ENCODE data around the gene KRTAP12-2. TPM values are rescaled to one million over a fixed set of nuclear protein-coding genes. Genes with fewer than 3 reads are reported as not detected.

Gene KRTAP12-2
- total RNA-seq, 2 donors from 2014 or later: not detected

DNA sequence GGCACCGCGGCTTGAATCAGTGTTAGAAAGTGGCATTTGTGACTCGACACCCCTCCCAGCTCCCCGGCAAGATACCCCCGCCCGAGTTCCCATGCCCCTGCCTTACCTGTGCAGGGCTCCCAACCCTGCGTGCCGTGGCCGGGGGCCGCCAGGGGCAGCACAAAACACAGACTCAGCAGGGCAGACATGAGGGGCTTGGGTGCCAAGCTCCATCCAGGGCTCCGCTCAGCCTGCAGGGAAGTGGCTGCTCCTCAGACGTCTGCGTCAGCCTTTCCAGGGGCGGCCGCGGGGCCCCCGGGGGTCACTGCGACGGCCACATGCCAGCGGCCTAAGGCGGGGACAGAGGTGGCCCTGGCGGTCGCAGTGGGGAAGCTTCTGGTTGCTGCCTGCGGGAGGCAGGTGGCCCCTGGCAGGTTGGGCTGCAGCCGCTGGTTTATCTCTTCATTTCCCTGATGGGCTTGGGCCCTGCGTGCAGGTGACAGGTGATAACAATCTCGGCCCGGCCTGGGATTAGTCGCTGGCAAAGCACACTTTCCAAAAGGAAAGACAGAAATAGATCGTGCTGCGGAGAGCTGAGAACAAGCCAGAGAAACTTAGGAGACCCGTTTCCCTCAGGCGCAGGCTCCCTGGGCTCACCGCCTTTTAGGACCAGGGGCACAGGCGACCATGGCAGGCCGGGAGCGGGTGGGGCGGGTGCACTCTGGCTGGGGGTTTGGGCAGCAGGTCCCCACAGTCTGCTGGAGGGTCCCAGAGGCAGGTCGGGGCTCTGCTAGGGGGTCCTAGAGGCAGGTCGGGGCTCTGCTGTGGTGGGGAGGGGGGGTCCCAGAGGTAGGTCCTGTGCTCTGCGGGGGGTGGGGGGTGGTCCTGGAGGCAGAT lies 44.8 kb upstream of the KRTAP12-2 start, which contains the start of gene TSPEAR:
TSS of gene TSPEAR (minus strand) at position 246 of the 876 bp plus-strand sequence. CDS start at position 188, 58 bp downstream.
- TF ChIP-seq, protein P1, sequence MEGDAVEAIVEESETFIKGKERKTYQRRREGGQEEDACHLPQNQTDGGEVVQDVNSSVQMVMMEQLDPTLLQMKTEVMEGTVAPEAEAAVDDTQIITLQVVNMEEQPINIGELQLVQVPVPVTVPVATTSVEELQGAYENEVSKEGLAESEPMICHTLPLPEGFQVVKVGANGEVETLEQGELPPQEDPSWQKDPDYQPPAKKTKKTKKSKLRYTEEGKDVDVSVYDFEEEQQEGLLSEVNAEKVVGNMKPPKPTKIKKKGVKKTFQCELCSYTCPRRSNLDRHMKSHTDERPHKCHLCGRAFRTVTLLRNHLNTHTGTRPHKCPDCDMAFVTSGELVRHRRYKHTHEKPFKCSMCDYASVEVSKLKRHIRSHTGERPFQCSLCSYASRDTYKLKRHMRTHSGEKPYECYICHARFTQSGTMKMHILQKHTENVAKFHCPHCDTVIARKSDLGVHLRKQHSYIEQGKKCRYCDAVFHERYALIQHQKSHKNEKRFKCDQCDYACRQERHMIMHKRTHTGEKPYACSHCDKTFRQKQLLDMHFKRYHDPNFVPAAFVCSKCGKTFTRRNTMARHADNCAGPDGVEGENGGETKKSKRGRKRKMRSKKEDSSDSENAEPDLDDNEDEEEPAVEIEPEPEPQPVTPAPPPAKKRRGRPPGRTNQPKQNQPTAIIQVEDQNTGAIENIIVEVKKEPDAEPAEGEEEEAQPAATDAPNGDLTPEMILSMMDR (IDR thresholded peaks at IDR 0.05): no peak
- Histone ChIP-seq H3K27ac (no peak within 1 kb of the TSS), H3K4me1 (ENCODE audit: control insufficient read depth in 1 of 2, low read depth in 2 of 2) (no peaks in the 10 kb centered on the region), H3K36me3 (no peaks in the 10 kb centered on the region), H3K27me3 (replicated peaks; ENCODE audit: insufficient read depth) (peaks cover 4% of the 10 kb centered on the region), H3K4me3 (no peak within 1 kb of the TSS), H3K9me3 (no peaks in the 10 kb centered on the region)
- DNase-seq (ENCODE audit: low spot score): no peak
- no peak for ATAC-seq (ENCODE audit: insufficient number of reproducible peaks, low FRiP score, low read depth)

DNA sequence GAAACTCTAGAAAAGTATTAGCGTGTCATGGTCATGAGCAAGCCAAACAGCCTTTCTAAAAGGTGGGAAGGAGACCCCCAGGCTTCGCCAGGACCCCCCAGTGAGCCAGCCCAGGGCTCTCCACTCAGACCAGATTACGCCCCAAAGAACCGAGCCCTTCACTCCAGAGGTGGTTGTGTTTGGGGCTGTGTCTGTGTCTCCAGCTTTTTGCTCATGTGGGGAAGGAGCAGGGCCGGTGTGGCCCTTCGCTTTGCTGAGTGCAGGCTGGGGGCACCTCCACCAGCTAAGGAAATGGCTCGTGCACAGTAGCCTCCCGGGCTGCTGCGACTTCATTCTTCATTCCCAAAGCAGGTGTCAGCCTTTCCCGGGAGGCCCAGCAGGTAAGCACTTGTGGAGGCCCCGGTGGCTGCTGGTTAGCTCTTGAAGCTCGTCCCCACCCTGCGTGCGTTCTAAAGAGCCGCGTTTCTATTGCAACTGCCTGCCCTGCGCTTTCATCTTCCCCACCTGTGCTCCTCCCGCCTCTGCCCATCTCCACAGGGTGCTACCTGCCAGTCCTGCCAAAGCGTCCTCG lies 44.1 kb upstream of the KRTAP12-2 start:
- Histone ChIP-seq H3K27me3 (replicated peaks; ENCODE audit: insufficient read depth) (peaks cover 10% of the 10 kb centered on the region), H3K4me3 (no peak overlapping the region), H3K36me3 (no peaks in the 10 kb centered on the region), H3K27ac (no peak overlapping the region), H3K4me1 (ENCODE audit: control insufficient read depth in 1 of 2, low read depth in 2 of 2) (no peaks in the 10 kb centered on the region), H3K9me3 (no peaks in the 10 kb centered on the region)
- ATAC-seq (ENCODE audit: insufficient number of reproducible peaks, low FRiP score, low read depth) (no peak), DNase-seq (ENCODE audit: low spot score) (no peak)
- TF ChIP-seq, protein P1 (IDR thresholded peaks at IDR 0.05): no peak

DNA sequence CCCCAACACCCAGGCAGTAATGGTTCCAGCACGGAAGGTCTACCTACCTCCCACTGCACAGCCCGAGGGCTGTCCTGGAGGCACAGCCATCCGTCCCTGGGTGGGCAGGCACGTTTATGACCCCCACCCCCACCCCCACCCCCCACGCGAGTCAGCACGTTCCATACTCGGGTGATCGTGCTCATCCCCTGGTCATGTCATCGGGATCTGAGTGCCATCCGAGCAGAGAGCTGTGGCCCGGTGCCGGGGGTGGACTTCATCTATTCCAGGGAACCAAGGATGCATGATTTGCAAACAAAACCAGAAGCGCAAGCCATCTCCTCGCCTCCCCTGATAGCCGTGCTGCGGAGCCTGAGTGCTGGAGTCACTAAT lies 43.6 kb upstream of the KRTAP12-2 start:
- Histone ChIP-seq H3K27ac (no peak overlapping the region), H3K4me1 (ENCODE audit: control insufficient read depth in 1 of 2, low read depth in 2 of 2) (no peaks in the 10 kb centered on the region), H3K36me3 (no peaks in the 10 kb centered on the region), H3K27me3 (replicated peaks; ENCODE audit: insufficient read depth) (peaks cover 10% of the 10 kb centered on the region), H3K4me3 (no peak overlapping the region), H3K9me3 (no peaks in the 10 kb centered on the region)
- TF ChIP-seq, protein P1 (IDR thresholded peaks at IDR 0.05): no peak
- DNase-seq (ENCODE audit: low spot score): no peak
- no peak for ATAC-seq (ENCODE audit: insufficient number of reproducible peaks, low FRiP score, low read depth)

DNA sequence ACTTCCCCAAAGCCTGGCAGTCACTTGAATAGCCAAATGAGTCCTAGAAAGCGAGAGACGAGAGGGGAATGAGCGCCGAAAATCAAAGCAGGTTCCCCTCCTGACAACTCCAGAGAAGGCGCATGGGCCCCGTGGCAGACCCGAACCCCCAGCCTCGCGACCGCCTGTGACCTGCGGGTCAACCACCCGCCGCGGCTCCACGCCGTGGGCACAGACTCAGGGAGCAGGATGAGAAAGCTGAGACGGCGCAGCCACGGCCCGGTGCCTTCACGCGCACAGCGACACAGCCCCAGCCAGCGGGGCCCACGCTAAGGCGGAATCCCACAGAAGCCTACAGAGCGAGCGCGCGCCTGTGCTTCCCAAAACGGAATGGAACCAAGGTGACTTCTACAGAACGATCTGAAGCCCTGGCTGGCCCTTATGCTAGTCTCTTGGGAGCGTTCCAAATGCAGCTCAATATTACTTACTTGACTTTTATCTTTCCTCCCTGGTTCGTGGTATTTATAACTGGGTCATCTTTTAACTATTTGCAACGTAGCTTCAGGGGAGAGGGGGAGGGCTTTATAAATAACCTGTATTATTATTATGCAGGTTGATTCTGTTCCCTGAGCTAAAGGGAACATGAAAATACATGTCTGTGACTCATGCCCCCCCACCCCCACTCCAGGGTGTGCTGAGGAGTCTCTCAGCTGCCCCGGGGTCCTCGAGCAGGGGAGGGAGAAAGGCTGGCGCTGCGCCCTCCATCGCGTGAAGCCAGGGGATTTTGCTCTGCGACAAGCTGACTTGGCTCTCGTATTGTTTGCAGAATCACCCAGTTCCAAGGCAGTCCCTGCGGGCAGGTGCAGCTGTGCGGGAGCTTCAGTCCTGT lies 42.9 kb upstream of the KRTAP12-2 start:
- no peak for DNase-seq (ENCODE audit: low spot score)
- TF ChIP-seq, protein P1 (IDR thresholded peaks at IDR 0.05): no peak
- H3K4me1 ChIP-seq (ENCODE audit: control insufficient read depth in 1 of 2, low read depth in 2 of 2): no peaks in the 10 kb centered on the region
- no peaks in the 10 kb centered on the region for H3K36me3 ChIP-seq
- no peaks in the 10 kb centered on the region for H3K9me3 ChIP-seq
- ATAC-seq (ENCODE audit: insufficient number of reproducible peaks, low FRiP score, low read depth): no peak
- no peak overlapping the region for H3K27ac ChIP-seq
- peak overlapping the region; percentile 36 for H3K4me3 ChIP-seq
- peaks cover 10% of the 10 kb centered on the region for H3K27me3 ChIP-seq (replicated peaks; ENCODE audit: insufficient read depth)
